ENCODE measurements around the gene KRTAP10-2.

The KRTAP10-2 gene

GRCh38 chr21:44542716-44543115 lies 8.6 kb downstream of the KRTAP10-2 start:
- H3K9me3 ChIP-seq (ENCODE audit: low read depth, low read length) = peaks cover 3% of the 10 kb centered on the region; the same call in 1 of the 2 replicates
- H3K27ac ChIP-seq = no peak overlapping the region
- DNase-seq (ENCODE audit: low read depth, low spot score) = no peak
- H3K36me3 ChIP-seq (ENCODE audit: insufficient read depth, low read length) = 0 out of 2 replicates have a peak, but pooled peaks cover 4% of the 10 kb centered on the region
- no peak overlapping the region for H3K4me3 ChIP-seq
- TF ChIP-seq EZH2 (IDR thresholded peaks at IDR 0.05) = no peak
- TF ChIP-seq FOXP2 (optimal IDR thresholded peaks at IDR 0.05; ENCODE audit: control extremely low read depth, extremely low read length, insufficient read depth) = no peak
- no peak for TF ChIP-seq POLR2AphosphoS5 (IDR thresholded peaks at IDR 0.05; ENCODE audit: borderline replicate concordance, low read depth, low read length)
- H3K9ac ChIP-seq (ENCODE audit: insufficient read length) = no peak overlapping the region

GRCh38 chr21:44540741-44541288 lies 10.5 kb downstream of the KRTAP10-2 start:
- H3K9me3 ChIP-seq (ENCODE audit: low read depth, low read length) = no peaks in the 10 kb centered on the region
- DNase-seq (ENCODE audit: low read depth, low spot score) = no peak
- 0 out of 2 replicates have a peak, but pooled peaks cover 4% of the 10 kb centered on the region for H3K36me3 ChIP-seq (ENCODE audit: insufficient read depth, low read length)
- no peak overlapping the region for H3K9ac ChIP-seq (ENCODE audit: insufficient read length)
- H3K4me3 ChIP-seq = no peak overlapping the region
- no peak for TF ChIP-seq EZH2 (IDR thresholded peaks at IDR 0.05)
- no peak overlapping the region for H3K27ac ChIP-seq

DNA sequence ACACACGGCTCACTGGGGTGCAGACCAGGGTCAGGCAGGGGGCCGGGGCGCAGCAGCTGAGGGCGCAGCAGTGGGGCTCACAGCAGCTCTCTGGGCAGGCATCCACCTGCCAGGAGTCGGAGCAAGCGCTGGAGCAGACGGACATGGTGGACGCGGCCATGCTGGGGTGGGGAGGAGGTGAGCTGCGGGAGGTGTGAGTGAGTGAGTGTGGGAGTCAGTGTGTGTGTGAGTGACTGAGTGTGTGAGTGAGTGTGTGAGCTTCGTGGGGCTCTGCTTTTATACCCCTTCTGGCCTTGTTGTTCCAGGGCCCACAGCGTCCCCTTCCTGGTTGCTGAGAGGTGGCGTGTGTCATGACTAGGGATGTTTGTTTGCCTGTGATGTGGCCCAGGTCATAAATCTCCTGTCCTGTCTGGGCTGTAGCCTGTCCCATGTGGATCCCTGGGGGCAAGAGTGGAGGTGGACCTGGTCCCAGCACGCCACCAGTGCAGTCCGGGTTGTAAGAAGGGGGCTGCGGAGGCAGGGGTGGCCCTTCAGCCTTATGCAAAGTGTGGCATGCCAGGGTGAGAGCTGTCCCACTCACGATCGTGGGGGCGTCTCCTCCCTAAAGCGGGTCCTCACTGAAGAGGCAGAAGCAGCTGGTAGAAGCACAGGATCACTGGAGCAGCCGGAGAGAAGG lies 11.2 kb downstream of the KRTAP10-2 start, which contains the start of gene KRTAP10-1:
Gene KRTAP10-1, minus strand, starts transcription at position 205 of the 676 bp plus-strand sequence. Its CDS starts 45 bp downstream, at position 160.
- TF ChIP-seq POLR2AphosphoS5 (IDR thresholded peaks at IDR 0.05; ENCODE audit: borderline replicate concordance, low read depth, low read length) (no peak), EZH2 (IDR thresholded peaks at IDR 0.05) (no peak), FOXP2 (optimal IDR thresholded peaks at IDR 0.05; ENCODE audit: control extremely low read depth, extremely low read length, insufficient read depth) (no peak)
- H3K4me3 ChIP-seq = no peak within 1 kb of the TSS

DNA sequence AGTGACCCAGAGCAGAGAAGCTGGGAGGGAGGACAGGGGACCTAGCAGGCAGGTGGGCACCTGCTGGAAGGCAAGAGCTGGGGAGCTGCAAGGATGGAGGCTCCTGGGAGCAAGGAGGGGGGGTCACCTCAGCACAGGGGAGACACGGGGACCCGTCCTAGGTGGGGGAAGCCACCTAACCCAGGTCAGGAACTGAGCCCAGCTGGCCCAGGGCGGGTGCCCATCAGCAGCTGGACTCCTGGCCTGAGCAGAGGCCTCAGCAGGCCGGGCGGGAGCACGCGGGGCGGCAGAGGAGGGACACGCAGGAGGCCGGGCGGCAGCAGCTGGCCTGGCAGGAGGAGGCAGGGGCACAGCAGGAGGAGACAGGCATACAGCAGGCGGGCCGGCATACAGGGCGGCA lies 12.3 kb downstream of the KRTAP10-2 start:
- Histone ChIP-seq H3K36me3 (ENCODE audit: insufficient read depth, low read length) (peaks cover 7% of the 10 kb centered on the region; the same call in 1 of the 2 replicates), H3K27ac (no peak overlapping the region), H3K9ac (ENCODE audit: insufficient read length) (no peak overlapping the region), H3K9me3 (ENCODE audit: low read depth, low read length) (no peaks in the 10 kb centered on the region), H3K4me3 (no peak overlapping the region)
- TF ChIP-seq EZH2 (IDR thresholded peaks at IDR 0.05) (no peak), FOXP2 (optimal IDR thresholded peaks at IDR 0.05; ENCODE audit: control extremely low read depth, extremely low read length, insufficient read depth) (no peak), POLR2AphosphoS5 (IDR thresholded peaks at IDR 0.05; ENCODE audit: borderline replicate concordance, low read depth, low read length) (no peak)
- no peak for DNase-seq (ENCODE audit: low read depth, low spot score)

More for the DNA sequence above, 11.2 kb downstream of the KRTAP10-2 start, which contains the start of gene KRTAP10-1:
- Histone ChIP-seq H3K36me3 (ENCODE audit: insufficient read depth, low read length) (peaks cover 4% of the 10 kb centered on the region; the same call in 1 of the 2 replicates), H3K9me3 (ENCODE audit: low read depth, low read length) (no peaks in the 10 kb centered on the region), H3K9ac (ENCODE audit: insufficient read length) (no peak within 1 kb of the TSS), H3K27ac (no peak within 1 kb of the TSS)
- DNase-seq (ENCODE audit: low read depth, low spot score) = no peak

- TF ChIP-seq FOXP2 (optimal IDR thresholded peaks at IDR 0.05; ENCODE audit: control extremely low read depth, extremely low read length, insufficient read depth) (no peak), EZH2 (IDR thresholded peaks at IDR 0.05) (no peak), POLR2AphosphoS5 (IDR thresholded peaks at IDR 0.05; ENCODE audit: borderline replicate concordance, low read depth, low read length) (no peak)
- no peak for DNase-seq (ENCODE audit: low read depth, low spot score)
These were observed 13.1 kb downstream of the KRTAP10-2 start for GRCh38 chr21:44537930-44538911.

GRCh38 chr21:44535963-44536362 lies 15.3 kb downstream of the KRTAP10-2 start:
- no peak overlapping the region for H3K27ac ChIP-seq
- peaks cover 9% of the 10 kb centered on the region; the same call in 1 of the 2 replicates for H3K36me3 ChIP-seq (ENCODE audit: insufficient read depth, low read length)
- no peak overlapping the region for H3K4me3 ChIP-seq
- H3K9me3 ChIP-seq (ENCODE audit: low read depth, low read length) = no peaks in the 10 kb centered on the region
- DNase-seq (ENCODE audit: low read depth, low spot score) = no peak
- no peak overlapping the region for H3K9ac ChIP-seq (ENCODE audit: insufficient read length)
- TF ChIP-seq POLR2AphosphoS5 (IDR thresholded peaks at IDR 0.05; ENCODE audit: borderline replicate concordance, low read depth, low read length) = no peak
- TF ChIP-seq EZH2 (IDR thresholded peaks at IDR 0.05) = no peak
- TF ChIP-seq FOXP2 (optimal IDR thresholded peaks at IDR 0.05; ENCODE audit: control extremely low read depth, extremely low read length, insufficient read depth) = no peak

More at GRCh38 chr21:44537930-44538911, 13.1 kb downstream of the KRTAP10-2 start:
- Histone ChIP-seq H3K4me3 (no peak overlapping the region), H3K27ac (no peak overlapping the region), H3K36me3 (ENCODE audit: insufficient read depth, low read length) (peaks cover 4% of the 10 kb centered on the region; the same call in 1 of the 2 replicates), H3K9ac (ENCODE audit: insufficient read length) (no peak overlapping the region), H3K9me3 (ENCODE audit: low read depth, low read length) (no peaks in the 10 kb centered on the region)

- TF ChIP-seq EZH2 (IDR thresholded peaks at IDR 0.05) = no peak
- H3K4me3 ChIP-seq = no peak overlapping the region
- no peaks in the 10 kb centered on the region for H3K9me3 ChIP-seq (ENCODE audit: low read depth, low read length)
- H3K27ac ChIP-seq = no peak overlapping the region
- no peak for DNase-seq (ENCODE audit: low read depth, low spot score)
- peaks cover 9% of the 10 kb centered on the region; the same call in 1 of the 2 replicates for H3K36me3 ChIP-seq (ENCODE audit: insufficient read depth, low read length)
- no peak overlapping the region for H3K9ac ChIP-seq (ENCODE audit: insufficient read length)
These were observed 16.6 kb downstream of the KRTAP10-2 start for GRCh38 chr21:44534688-44535087.
